ENCODE results near the gene XRCC3. TPM values are rescaled to one million over a fixed set of nuclear protein-coding genes. Genes with fewer than 3 reads are reported as not detected.

XRCC3 gene
- 25.7 and 30.2 TPM in 2 replicates for total RNA-seq
- long read RNA-seq, partial matches to known transcripts = 0 of 1 reads
- long read RNA-seq, other reads (novel, unspliced or antisense) = 1 of 1 reads

- Mint-ChIP-seq H3K9me3 (ENCODE audit: low read depth) (no peaks in the 10 kb centered on the region), H3K36me3 (ENCODE audit: insufficient read depth) (peaks cover 3% of the 10 kb centered on the region), H3K27me3 (no peaks in the 10 kb centered on the region), H3K4me3 (ENCODE audit: low read depth) (peak within 1 kb of the TSS; percentile 82), H3K4me1 (ENCODE audit: low read depth) (peaks cover 22% of the 10 kb centered on the region), H3K27ac (peak within 1 kb of the TSS; percentile 96)
- no peak for TF ChIP-seq CTCF (IDR thresholded peaks at IDR 0.05; ENCODE audit: unreplicated experiment)
- peak; percentile 100 for DNase-seq (ENCODE audit: low spot score, unreplicated experiment)
Observed at GRCh38 chr14:103715052-103716000, at the start of gene XRCC3, which contains the start of gene ZFYVE21. TSS of gene XRCC3 (minus strand) at chr14:103715451. CDS start at chr14:103711087, 4,364 bp downstream. TSS of gene ZFYVE21 (plus strand) at chr14:103715810. CDS start at chr14:103715842, 32 bp downstream.

GRCh38 chr14:103763730-103764488 lies 48.7 kb upstream of the XRCC3 start:
- no peak overlapping the region for H3K27ac Mint-ChIP-seq
- no peak overlapping the region for H3K4me3 Mint-ChIP-seq (ENCODE audit: low read depth)
- TF ChIP-seq CTCF (IDR thresholded peaks at IDR 0.05; ENCODE audit: unreplicated experiment) = no peak
- peaks cover 4% of the 10 kb centered on the region for H3K4me1 Mint-ChIP-seq (ENCODE audit: low read depth)
- no peak for DNase-seq (ENCODE audit: low spot score, unreplicated experiment)
- no peaks in the 10 kb centered on the region for H3K9me3 Mint-ChIP-seq (ENCODE audit: low read depth)
- H3K27me3 Mint-ChIP-seq = no peaks in the 10 kb centered on the region
- H3K36me3 Mint-ChIP-seq (ENCODE audit: insufficient read depth) = peaks cover 6% of the 10 kb centered on the region

- Mint-ChIP-seq H3K4me1 (ENCODE audit: low read depth) (peaks cover 4% of the 10 kb centered on the region), H3K27me3 (no peaks in the 10 kb centered on the region), H3K27ac (no peak overlapping the region), H3K36me3 (ENCODE audit: insufficient read depth) (peaks cover 6% of the 10 kb centered on the region), H3K9me3 (ENCODE audit: low read depth) (no peaks in the 10 kb centered on the region), H3K4me3 (ENCODE audit: low read depth) (no peak overlapping the region)
- TF ChIP-seq CTCF (IDR thresholded peaks at IDR 0.05; ENCODE audit: unreplicated experiment) = no peak
- DNase-seq (ENCODE audit: low spot score, unreplicated experiment) = no peak
Observed at GRCh38 chr14:103762541-103762940, 47.3 kb upstream of the XRCC3 start.

- peaks cover 4% of the 10 kb centered on the region for H3K36me3 Mint-ChIP-seq (ENCODE audit: insufficient read depth)
- H3K4me3 Mint-ChIP-seq (ENCODE audit: low read depth) = no peak overlapping the region
- H3K9me3 Mint-ChIP-seq (ENCODE audit: low read depth) = no peaks in the 10 kb centered on the region
- H3K27ac Mint-ChIP-seq = no peak overlapping the region
- DNase-seq (ENCODE audit: low spot score, unreplicated experiment) = no peak
- no peak for TF ChIP-seq CTCF (IDR thresholded peaks at IDR 0.05; ENCODE audit: unreplicated experiment)
- no peaks in the 10 kb centered on the region for H3K27me3 Mint-ChIP-seq
- peaks cover 3% of the 10 kb centered on the region for H3K4me1 Mint-ChIP-seq (ENCODE audit: low read depth)
Observed at GRCh38 chr14:103762036-103762435, 46.8 kb upstream of the XRCC3 start.

Data from progenitor cell of endocrine pancreas (in vitro differentiated cells).